ENCODE results near the gene MRRF.

GRCh38 chr9:122334916-122335315 lies 70.2 kb downstream of the MRRF start:
- TF ChIP-seq, protein P1, sequence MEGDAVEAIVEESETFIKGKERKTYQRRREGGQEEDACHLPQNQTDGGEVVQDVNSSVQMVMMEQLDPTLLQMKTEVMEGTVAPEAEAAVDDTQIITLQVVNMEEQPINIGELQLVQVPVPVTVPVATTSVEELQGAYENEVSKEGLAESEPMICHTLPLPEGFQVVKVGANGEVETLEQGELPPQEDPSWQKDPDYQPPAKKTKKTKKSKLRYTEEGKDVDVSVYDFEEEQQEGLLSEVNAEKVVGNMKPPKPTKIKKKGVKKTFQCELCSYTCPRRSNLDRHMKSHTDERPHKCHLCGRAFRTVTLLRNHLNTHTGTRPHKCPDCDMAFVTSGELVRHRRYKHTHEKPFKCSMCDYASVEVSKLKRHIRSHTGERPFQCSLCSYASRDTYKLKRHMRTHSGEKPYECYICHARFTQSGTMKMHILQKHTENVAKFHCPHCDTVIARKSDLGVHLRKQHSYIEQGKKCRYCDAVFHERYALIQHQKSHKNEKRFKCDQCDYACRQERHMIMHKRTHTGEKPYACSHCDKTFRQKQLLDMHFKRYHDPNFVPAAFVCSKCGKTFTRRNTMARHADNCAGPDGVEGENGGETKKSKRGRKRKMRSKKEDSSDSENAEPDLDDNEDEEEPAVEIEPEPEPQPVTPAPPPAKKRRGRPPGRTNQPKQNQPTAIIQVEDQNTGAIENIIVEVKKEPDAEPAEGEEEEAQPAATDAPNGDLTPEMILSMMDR (IDR thresholded peaks at IDR 0.05): no peak
- no peak for TF ChIP-seq POLR2A (IDR thresholded peaks at IDR 0.05; ENCODE audit: low read depth)
